ENCODE data around the gene SAMD8.

SAMD8 gene

DNA sequence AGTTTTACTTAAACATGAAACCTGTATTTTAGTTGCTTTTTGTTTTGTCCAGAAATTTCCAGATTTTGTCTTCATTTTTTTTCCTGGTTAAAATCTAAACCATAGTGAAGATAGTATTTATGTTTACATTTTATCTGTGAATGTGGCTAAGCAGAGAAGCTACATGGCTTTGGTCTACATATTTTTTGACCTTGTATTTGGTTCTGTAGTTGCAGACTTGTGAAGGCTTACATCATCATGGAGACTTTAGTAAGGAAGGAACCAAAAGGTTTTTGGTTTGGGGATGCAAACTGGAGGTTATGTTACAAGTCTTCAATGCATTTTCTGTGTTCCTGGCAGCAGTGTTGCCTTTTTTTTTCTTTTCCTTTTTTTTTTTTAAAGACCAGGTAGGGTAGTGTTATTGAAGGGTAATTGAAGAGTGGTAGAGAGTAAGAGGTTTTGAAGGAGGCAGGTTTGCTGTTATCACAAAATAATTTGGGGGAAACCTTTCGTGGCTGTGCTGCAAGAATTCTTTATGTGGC, 68.3 kb downstream of the SAMD8 start:
- H3K27me3 ChIP-seq (ENCODE audit: insufficient read depth, poor library complexity, severe bottlenecking): no peaks in the 10 kb centered on the region
- no peak for TF ChIP-seq POLR2AphosphoS5 (IDR thresholded peaks at IDR 0.05; ENCODE audit: low read depth)
- no peak overlapping the region for H3K27ac ChIP-seq (replicated peaks)
- DNase-seq (ENCODE audit: low read depth in 1 of 2, low spot score in 1 of 2): no peak
- no peak overlapping the region for H3K4me3 ChIP-seq (replicated peaks; ENCODE audit: insufficient read depth, low read length)

DNA sequence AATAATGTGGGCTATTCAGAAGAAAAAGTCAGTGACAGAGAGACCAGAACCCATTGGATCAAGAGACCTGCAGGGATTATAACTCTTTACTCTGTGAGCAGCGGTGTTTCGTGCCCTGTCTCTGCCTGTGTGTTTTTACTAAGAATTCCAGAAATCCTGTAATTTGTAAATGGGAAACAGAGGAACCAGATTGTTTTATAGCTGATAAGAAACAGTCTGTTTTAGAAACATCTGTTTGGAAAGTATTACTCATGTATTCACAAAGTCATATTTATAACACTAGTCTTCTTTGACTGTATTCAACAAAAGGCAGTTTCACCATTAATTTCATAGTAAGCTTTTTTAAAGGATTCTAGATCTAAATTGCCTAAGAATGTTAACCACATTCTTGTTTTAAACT, 69.1 kb downstream of the SAMD8 start:
- DNase-seq (ENCODE audit: low read depth in 1 of 2, low spot score in 1 of 2): no peak
- Histone ChIP-seq H3K27ac (replicated peaks) (no peak overlapping the region), H3K27me3 (ENCODE audit: insufficient read depth, poor library complexity, severe bottlenecking) (no peaks in the 10 kb centered on the region), H3K4me3 (replicated peaks; ENCODE audit: insufficient read depth, low read length) (no peak overlapping the region)
- TF ChIP-seq POLR2AphosphoS5 (IDR thresholded peaks at IDR 0.05; ENCODE audit: low read depth) (no peak), REST (IDR thresholded peaks at IDR 0.05; ENCODE audit: insufficient replicate concordance, low read depth) (no peak), GABPA (IDR thresholded peaks at IDR 0.05; ENCODE audit: low read depth) (no peak), SPI1 (IDR thresholded peaks at IDR 0.05; ENCODE audit: borderline replicate concordance, low read depth) (no peak)
- TF ChIP-seq, protein P1, sequence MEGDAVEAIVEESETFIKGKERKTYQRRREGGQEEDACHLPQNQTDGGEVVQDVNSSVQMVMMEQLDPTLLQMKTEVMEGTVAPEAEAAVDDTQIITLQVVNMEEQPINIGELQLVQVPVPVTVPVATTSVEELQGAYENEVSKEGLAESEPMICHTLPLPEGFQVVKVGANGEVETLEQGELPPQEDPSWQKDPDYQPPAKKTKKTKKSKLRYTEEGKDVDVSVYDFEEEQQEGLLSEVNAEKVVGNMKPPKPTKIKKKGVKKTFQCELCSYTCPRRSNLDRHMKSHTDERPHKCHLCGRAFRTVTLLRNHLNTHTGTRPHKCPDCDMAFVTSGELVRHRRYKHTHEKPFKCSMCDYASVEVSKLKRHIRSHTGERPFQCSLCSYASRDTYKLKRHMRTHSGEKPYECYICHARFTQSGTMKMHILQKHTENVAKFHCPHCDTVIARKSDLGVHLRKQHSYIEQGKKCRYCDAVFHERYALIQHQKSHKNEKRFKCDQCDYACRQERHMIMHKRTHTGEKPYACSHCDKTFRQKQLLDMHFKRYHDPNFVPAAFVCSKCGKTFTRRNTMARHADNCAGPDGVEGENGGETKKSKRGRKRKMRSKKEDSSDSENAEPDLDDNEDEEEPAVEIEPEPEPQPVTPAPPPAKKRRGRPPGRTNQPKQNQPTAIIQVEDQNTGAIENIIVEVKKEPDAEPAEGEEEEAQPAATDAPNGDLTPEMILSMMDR (IDR thresholded peaks at IDR 0.05; ENCODE audit: insufficient read depth, low read length): no peak

- H3K27ac ChIP-seq (replicated peaks): no peak overlapping the region
- H3K4me3 ChIP-seq (replicated peaks; ENCODE audit: insufficient read depth, low read length): no peak overlapping the region
- no peak for TF ChIP-seq SPI1 (IDR thresholded peaks at IDR 0.05; ENCODE audit: borderline replicate concordance, low read depth)
- TF ChIP-seq, protein P1 (IDR thresholded peaks at IDR 0.05; ENCODE audit: insufficient read depth, low read length): no peak
- no peak for TF ChIP-seq POLR2AphosphoS5 (IDR thresholded peaks at IDR 0.05; ENCODE audit: low read depth)
- TF ChIP-seq REST (IDR thresholded peaks at IDR 0.05; ENCODE audit: insufficient replicate concordance, low read depth): no peak
- TF ChIP-seq GABPA (IDR thresholded peaks at IDR 0.05; ENCODE audit: low read depth): no peak
- DNase-seq (ENCODE audit: low read depth in 1 of 2, low spot score in 1 of 2): no peak
- H3K27me3 ChIP-seq (ENCODE audit: insufficient read depth, poor library complexity, severe bottlenecking): no peaks in the 10 kb centered on the region
Measured at GRCh38 chr10:75181073-75181472, 69.6 kb downstream of the SAMD8 start.

DNA sequence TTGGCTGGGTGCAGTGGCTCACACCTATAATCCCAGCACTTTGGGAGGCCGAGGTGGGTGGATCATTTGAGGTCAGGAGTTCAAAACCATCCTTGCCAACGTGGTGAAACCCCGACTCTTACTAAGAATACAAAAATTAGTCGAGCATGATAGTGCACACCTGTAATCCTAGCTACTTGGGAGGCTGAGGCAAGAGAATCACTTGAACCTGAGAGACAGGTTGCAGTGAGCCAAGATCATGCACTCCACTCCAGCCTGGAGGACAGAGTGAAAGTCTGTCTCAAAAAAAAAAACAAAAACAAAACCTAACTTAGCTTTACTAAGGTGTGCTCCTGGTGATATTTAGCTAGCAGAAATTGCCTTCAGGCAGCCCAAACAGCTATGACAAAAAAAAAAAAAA, 74.9 kb downstream of the SAMD8 start:
- no peaks in the 10 kb centered on the region for H3K27me3 ChIP-seq (ENCODE audit: insufficient read depth, poor library complexity, severe bottlenecking)
- H3K27ac ChIP-seq (replicated peaks): no peak overlapping the region
- no peak overlapping the region for H3K4me3 ChIP-seq (replicated peaks; ENCODE audit: insufficient read depth, low read length)
- DNase-seq (ENCODE audit: low read depth in 1 of 2, low spot score in 1 of 2): no peak
- TF ChIP-seq, protein P1 (IDR thresholded peaks at IDR 0.05; ENCODE audit: insufficient read depth, low read length): no peak
- no peak for TF ChIP-seq REST (IDR thresholded peaks at IDR 0.05; ENCODE audit: insufficient replicate concordance, low read depth)
- no peak for TF ChIP-seq GABPA (IDR thresholded peaks at IDR 0.05; ENCODE audit: low read depth)
- no peak for TF ChIP-seq POLR2AphosphoS5 (IDR thresholded peaks at IDR 0.05; ENCODE audit: low read depth)
- TF ChIP-seq SPI1 (IDR thresholded peaks at IDR 0.05; ENCODE audit: borderline replicate concordance, low read depth): no peak
